ENCODE data around the gene MED14. TPM values are rescaled to one million over a fixed set of nuclear protein-coding genes. Genes with fewer than 3 reads are reported as not detected.

MED14 gene
- total RNA-seq, 1 donor from 2014 or later = 35.2 TPM

DNA sequence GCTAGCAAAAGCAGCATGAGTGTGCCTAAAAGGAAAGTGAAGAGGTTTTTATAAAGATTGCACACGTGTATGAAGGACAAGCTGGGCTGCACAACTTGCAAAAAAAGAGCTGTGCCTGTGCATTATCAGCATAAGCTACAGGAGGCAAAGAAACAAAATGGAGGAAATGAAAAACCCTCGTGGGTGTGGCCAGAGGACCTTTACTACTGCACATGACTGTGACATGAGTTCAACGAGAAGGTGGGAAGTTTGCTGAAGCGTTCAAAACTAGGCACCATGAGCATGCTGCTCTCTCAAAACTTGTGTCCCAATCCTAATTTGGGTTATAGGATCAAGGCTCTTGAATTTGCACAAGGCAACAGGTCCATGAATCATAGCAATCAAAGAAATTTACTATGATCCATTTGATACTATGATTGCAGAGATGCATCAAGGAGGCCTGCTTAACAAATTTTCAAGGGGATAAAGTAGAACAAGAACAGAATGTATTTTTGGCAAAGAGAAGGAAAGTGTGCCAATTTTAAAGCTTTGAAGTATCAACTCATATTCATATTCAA is 49.9 kb downstream of the MED14 start:
- intact Hi-C loops (cut with DNase I) = no loop called here
- Histone ChIP-seq H3K36me3 (peaks cover 23% of the 10 kb centered on the region), H3K27me3 (no peaks in the 10 kb centered on the region), H3K4me1 (no peaks in the 10 kb centered on the region), H3K27ac (no peak overlapping the region), H3K9me3 (no peaks in the 10 kb centered on the region), H3K4me3 (no peak overlapping the region)
- no peak for DNase-seq
- TF ChIP-seq, protein P1, sequence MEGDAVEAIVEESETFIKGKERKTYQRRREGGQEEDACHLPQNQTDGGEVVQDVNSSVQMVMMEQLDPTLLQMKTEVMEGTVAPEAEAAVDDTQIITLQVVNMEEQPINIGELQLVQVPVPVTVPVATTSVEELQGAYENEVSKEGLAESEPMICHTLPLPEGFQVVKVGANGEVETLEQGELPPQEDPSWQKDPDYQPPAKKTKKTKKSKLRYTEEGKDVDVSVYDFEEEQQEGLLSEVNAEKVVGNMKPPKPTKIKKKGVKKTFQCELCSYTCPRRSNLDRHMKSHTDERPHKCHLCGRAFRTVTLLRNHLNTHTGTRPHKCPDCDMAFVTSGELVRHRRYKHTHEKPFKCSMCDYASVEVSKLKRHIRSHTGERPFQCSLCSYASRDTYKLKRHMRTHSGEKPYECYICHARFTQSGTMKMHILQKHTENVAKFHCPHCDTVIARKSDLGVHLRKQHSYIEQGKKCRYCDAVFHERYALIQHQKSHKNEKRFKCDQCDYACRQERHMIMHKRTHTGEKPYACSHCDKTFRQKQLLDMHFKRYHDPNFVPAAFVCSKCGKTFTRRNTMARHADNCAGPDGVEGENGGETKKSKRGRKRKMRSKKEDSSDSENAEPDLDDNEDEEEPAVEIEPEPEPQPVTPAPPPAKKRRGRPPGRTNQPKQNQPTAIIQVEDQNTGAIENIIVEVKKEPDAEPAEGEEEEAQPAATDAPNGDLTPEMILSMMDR (IDR thresholded peaks at IDR 0.05) = no peak
- no peak for ATAC-seq

DNA sequence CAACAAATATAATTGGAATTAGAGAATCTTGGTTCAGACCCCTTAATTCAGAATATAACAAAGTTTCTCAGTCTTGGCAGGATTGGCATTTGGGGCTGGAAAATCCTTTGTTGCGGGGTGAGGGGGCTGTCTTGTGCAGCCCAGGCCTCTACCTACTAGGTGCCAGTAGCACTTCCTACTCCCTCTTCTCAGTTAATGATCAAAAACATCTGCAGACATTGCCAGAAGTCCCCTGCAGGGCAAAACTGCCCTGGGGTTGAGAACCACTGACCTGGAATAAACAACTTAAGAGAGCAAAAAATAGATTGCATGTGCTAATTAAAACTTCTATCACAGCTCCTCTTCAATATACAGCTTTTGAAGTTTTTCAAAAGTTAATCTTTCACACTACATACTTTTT is 51.2 kb downstream of the MED14 start:
- no peak for ATAC-seq
- TF ChIP-seq, protein P1 (IDR thresholded peaks at IDR 0.05) = no peak
- intact Hi-C loops (cut with DNase I) = no loop called here

DNA sequence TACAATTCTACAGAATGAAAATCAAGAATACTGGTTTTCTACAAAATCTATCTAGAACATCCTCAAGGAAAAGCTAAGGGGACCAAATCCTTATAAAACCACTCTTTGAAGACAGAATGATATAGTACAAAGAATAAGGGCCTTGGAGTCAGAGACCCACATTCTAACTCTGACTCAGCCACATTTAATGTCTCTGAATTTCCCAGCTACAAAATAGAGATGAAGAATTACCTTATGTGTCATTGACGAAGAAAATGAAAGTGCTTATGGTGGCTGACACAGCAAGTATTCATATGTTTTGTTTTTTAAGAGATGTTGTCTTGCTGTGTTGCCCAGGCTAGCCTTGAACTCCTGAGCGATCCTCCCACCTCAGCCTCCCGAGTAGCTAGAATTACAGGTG is 52.1 kb downstream of the MED14 start:
- Histone ChIP-seq H3K36me3 (peaks cover 32% of the 10 kb centered on the region), H3K27me3 (no peaks in the 10 kb centered on the region), H3K9me3 (no peaks in the 10 kb centered on the region), H3K27ac (no peak overlapping the region), H3K4me1 (no peaks in the 10 kb centered on the region), H3K4me3 (no peak overlapping the region)
- intact Hi-C loops (cut with DNase I) = no loop called here
- TF ChIP-seq, protein P1 (IDR thresholded peaks at IDR 0.05) = no peak
- DNase-seq (no peak), ATAC-seq (no peak)

More for the DNA sequence above, 51.2 kb downstream of the MED14 start:
- DNase-seq = no peak
- Histone ChIP-seq H3K27ac (no peak overlapping the region), H3K4me1 (no peaks in the 10 kb centered on the region), H3K27me3 (no peaks in the 10 kb centered on the region), H3K36me3 (peaks cover 34% of the 10 kb centered on the region), H3K4me3 (no peak overlapping the region), H3K9me3 (no peaks in the 10 kb centered on the region)

DNA sequence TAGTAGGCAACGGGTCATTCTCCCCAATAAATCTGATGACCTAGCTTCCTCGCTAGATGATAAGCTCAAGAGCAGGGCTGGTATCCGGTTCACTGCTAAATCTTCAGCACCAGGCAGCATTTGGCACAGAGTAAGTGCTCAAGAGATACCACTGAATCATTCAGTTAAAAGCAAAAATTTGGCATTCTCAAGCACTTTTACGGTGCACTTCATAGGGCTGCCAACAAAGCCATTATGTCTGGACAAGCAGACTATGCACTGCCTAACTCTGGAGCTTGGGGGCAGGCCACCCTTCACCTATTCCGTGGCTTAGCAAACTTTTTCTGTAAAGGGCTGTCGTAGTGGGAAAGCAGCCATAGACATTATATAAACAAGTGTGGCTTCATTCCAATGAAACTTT is 64.2 kb downstream of the MED14 start:
- TF ChIP-seq, protein P1 (IDR thresholded peaks at IDR 0.05) = no peak
- no peak for DNase-seq
- Histone ChIP-seq H3K9me3 (no peaks in the 10 kb centered on the region), H3K36me3 (peaks cover 50% of the 10 kb centered on the region), H3K4me1 (no peaks in the 10 kb centered on the region), H3K27me3 (no peaks in the 10 kb centered on the region), H3K4me3 (no peak overlapping the region), H3K27ac (no peak overlapping the region)
- intact Hi-C loops (cut with DNase I) = no loop called here
- ATAC-seq = no peak

DNA sequence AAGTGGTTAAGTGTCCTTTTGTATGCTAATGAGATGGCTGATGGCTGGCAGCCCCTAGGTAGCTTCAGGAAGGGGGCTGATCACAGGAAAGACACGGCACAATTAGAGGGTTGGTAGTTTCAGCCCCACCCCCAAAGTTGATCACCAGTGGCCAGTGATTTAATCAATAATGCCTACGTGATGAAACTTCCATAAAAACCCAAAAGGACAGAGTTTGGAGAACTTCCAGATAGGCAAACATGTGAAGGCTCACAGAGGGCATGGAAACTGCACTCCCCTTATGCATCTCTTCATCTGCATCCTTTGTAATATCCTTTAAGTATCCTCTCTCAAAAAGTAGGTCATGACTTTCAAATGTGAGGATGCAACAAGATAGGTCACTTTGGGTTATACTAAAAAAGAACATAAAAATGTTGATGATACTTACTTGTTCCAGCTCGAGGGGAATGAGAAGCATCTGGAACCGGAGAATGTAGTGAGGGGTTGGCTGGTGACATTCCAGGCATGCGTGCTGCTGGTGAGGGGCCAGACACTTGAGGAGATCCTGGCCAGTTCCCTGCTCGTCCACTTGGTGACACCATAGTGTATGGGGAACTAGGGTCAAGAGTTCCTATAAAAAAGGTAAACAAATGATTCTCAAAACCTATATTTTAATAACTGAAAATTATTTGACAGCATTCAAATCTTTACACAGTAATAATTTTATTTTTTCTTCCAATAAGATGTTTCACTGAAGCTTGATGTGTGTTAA is 71.3 kb downstream of the MED14 start:
- TF ChIP-seq, protein P1 (IDR thresholded peaks at IDR 0.05) = peak; percentile 31
- H3K4me3 ChIP-seq = no peak overlapping the region
- no peaks in the 10 kb centered on the region for H3K27me3 ChIP-seq
- H3K9me3 ChIP-seq = no peaks in the 10 kb centered on the region
- intact Hi-C loops (cut with DNase I) = no loop called here
- H3K27ac ChIP-seq = no peak overlapping the region
- peaks cover 47% of the 10 kb centered on the region for H3K36me3 ChIP-seq
- no peak for DNase-seq
- peaks cover 4% of the 10 kb centered on the region for H3K4me1 ChIP-seq
- ATAC-seq = peak; percentile 51

Measured in upper lobe of right lung (tissue), 1 donor.